ENCODE measurements around the gene TNFSF4. TPM values are rescaled to one million over a fixed set of nuclear protein-coding genes. Genes with fewer than 3 reads are reported as not detected.

The TNFSF4 gene, protein sequence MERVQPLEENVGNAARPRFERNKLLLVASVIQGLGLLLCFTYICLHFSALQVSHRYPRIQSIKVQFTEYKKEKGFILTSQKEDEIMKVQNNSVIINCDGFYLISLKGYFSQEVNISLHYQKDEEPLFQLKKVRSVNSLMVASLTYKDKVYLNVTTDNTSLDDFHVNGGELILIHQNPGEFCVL
- total RNA-seq, result 3.7 TPM
- polyA plus RNA-seq, result 4.5 TPM
- long read RNA-seq, donor 1, result 0 reads
- long read RNA-seq, donor 2, result 0 reads
- long read RNA-seq, donor 3, partial matches to known transcripts, result 0 of 2 reads
- long read RNA-seq, donor 3, other reads (novel, unspliced or antisense), result 0 of 2 reads
- long read RNA-seq, donor 4, partial matches to known transcripts, result 0 of 1 reads
- long read RNA-seq, donor 4, other reads (novel, unspliced or antisense), result 0 of 1 reads
- long read RNA-seq, donor 5, partial matches to known transcripts, result 0 of 1 reads
- long read RNA-seq, donor 5, other reads (novel, unspliced or antisense), result 0 of 1 reads
- long read RNA-seq, donor 6, result 0 reads
- long read RNA-seq, donor 7, partial matches to known transcripts, result 0 of 1 reads
- long read RNA-seq, donor 7, other reads (novel, unspliced or antisense), result 0 of 1 reads
- long read RNA-seq, donor 8, result 0 reads
- long read RNA-seq, donor 9, result 0 reads
- long read RNA-seq, donor 10, partial matches to known transcripts, result 0 of 1 reads
- long read RNA-seq, donor 10, other reads (novel, unspliced or antisense), result 0 of 1 reads

DNA sequence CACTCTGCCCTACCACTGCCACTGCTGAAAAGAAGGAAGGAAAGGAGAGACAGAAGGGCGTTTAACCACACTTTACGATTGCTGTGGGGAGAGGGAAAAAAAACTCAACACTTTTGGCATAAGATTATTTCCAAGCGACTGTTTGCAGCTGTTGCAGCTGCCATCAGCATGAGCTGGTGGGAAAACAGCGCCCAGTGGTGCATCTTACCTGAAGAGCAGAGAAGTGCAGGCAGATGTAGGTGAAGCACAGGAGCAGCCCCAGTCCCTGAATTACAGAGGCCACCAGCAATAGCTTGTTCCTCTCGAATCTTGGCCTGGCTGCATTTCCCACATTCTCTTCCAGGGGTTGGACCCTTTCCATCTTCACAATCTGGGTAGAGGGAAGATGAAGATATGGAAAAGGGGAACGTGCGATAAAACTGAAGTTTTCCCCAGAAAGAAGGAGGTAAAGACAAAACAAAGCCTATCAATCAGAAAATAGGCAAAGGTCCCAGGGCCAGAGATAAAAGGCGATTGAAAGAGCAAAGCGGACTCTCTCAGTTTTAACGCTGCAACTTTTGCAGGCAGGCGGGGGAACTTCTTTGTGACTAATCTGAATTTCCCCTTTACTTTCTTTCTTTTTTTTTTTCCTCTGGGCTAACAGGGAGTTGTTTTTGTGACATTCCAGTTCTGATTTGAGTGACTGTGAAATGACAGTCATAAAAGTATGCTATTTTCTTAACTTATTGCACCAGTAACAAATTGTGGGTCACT, at the start of gene TNFSF4:
TNFSF4 (minus strand) TSS at position 516 of the 753 bp plus-strand sequence; CDS start at position 361, 155 bp downstream.
- H3K36me3 ChIP-seq (ENCODE audit: control insufficient read depth in 2 of 2, insufficient read depth in 2 of 2, low read length in 1 of 2), result no peaks in the 10 kb centered on the region
- 6% methylated on average over 11 of the region's 11 CpGs for WGBS
- peak within 1 kb of the TSS in 1 of 2 donors; percentile 39 for H3K27ac ChIP-seq (ENCODE audit: low read depth in 1 of 2, low read length in 1 of 2)
- peaks cover 13 to 22% of the 10 kb centered on the region in 2 donors for H3K4me1 ChIP-seq (ENCODE audit: control insufficient read depth in 2 of 2, insufficient read depth in 2 of 2, low read length in 2 of 2)
- H3K4me3 ChIP-seq (ENCODE audit: low read length in 2 of 2), result no peak within 1 kb of the TSS
- no peaks in the 10 kb centered on the region for H3K27me3 ChIP-seq (ENCODE audit: control insufficient read depth in 2 of 2, insufficient read depth in 1 of 2, low read length in 1 of 2)
- peak in 4 of 9 donors; percentile 33 to 71 (median 40) for DNase-seq (ENCODE audit: low read depth in 6 of 9, low spot score in 9 of 9)
- no peaks in the 10 kb centered on the region for H3K9me3 ChIP-seq (ENCODE audit: control insufficient read depth in 2 of 2, insufficient read depth in 1 of 2, low read length in 1 of 2)

DNA sequence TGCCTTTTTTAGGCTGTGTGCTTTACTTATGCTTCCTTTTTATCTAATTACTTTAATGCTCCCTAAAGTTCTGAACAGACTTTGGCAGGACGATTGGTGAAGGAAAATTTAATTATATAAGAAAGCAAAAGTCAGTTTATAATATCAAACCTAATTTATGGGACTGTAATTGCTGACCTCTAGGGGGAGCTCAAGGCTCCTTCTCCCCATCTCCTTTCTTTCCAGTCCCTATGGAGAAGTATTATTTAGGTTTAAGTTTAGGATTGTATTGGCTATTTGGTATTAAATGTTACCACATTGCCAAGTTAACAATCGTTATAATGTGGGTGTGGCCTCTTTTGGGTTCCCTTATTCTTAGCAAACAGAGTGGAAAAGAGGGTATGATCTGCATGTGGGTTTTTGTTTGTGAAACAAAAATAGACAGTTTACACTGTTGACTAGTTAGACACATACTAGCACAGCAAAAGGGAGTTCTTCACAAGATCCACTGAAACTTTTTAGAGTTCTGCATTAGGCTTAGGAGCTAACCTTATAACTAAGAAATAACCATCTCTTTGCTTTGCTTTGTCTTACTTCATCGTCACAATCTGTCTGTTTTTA, 48.2 kb upstream of the TNFSF4 start:
- WGBS, result 43% methylated on average over 3 of the region's 3 CpGs
- peak in 4 of 9 donors; percentile 5 to 33 (median 15) for DNase-seq (ENCODE audit: low read depth in 6 of 9, low spot score in 9 of 9)
- no peak overlapping the region for H3K27ac ChIP-seq (ENCODE audit: low read depth in 1 of 2, low read length in 1 of 2)
- peaks cover 0 to 8% of the 10 kb centered on the region in 2 donors for H3K9me3 ChIP-seq (ENCODE audit: control insufficient read depth in 2 of 2, insufficient read depth in 1 of 2, low read length in 1 of 2)
- no peaks in the 10 kb centered on the region for H3K36me3 ChIP-seq (ENCODE audit: control insufficient read depth in 2 of 2, insufficient read depth in 2 of 2, low read length in 1 of 2)
- H3K4me1 ChIP-seq (ENCODE audit: control insufficient read depth in 2 of 2, insufficient read depth in 2 of 2, low read length in 2 of 2), result no peaks in the 10 kb centered on the region
- no peak overlapping the region for H3K4me3 ChIP-seq (ENCODE audit: low read length in 2 of 2)
- no peaks in the 10 kb centered on the region for H3K27me3 ChIP-seq (ENCODE audit: control insufficient read depth in 2 of 2, insufficient read depth in 1 of 2, low read length in 1 of 2)

DNA sequence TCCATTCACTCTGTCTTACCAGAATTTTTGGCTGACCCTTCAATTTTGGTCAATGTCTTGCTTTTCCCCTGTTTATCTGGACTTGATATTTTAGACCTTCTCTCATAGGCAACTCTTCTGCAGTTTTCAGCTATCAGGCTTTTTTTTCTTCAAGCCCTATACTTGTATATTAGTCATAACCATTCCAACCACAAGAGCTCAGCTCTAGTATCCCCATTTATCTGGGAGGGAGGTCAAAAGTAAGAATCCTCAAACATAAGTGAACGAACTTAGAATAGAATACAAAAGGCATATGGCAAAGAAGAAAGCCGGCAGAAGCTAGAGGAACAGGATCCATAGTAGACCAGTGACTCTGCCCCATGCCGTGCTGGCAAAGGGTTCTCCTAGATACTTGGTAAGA, 45.9 kb upstream of the TNFSF4 start:
- WGBS, result 98% methylated on average over 3 of the region's 3 CpGs
- no peaks in the 10 kb centered on the region for H3K27me3 ChIP-seq (ENCODE audit: control insufficient read depth in 2 of 2, insufficient read depth in 1 of 2, low read length in 1 of 2)
- H3K27ac ChIP-seq (ENCODE audit: low read depth in 1 of 2, low read length in 1 of 2), result no peak overlapping the region
- no peak for DNase-seq (ENCODE audit: low read depth in 6 of 9, low spot score in 9 of 9)
- H3K4me1 ChIP-seq (ENCODE audit: control insufficient read depth in 2 of 2, insufficient read depth in 2 of 2, low read length in 2 of 2), result no peaks in the 10 kb centered on the region
- no peaks in the 10 kb centered on the region for H3K9me3 ChIP-seq (ENCODE audit: control insufficient read depth in 2 of 2, insufficient read depth in 1 of 2, low read length in 1 of 2)
- H3K4me3 ChIP-seq (ENCODE audit: low read length in 2 of 2), result no peak overlapping the region
- no peaks in the 10 kb centered on the region for H3K36me3 ChIP-seq (ENCODE audit: control insufficient read depth in 2 of 2, insufficient read depth in 2 of 2, low read length in 1 of 2)

DNA sequence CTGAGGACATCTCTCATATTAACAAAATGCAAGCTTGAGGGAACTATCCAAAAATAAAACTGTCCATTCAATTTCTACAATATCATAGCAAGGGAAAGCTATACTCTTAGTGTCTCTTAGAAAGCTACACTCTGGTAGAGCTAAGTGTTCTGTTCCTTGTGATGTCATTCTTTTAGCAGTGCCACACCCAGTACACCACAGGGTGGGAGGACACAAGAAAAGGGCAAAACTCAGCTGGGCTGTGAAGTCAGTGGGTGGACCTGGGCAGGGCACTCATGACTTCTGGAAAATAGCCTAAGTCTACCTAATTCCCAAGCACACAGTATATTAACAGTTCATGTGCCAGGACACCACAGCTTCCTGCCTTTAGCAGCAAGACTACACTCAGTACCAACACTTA, 42.2 kb upstream of the TNFSF4 start:
- Histone ChIP-seq H3K36me3 (ENCODE audit: control insufficient read depth in 2 of 2, insufficient read depth in 2 of 2, low read length in 1 of 2) (no peaks in the 10 kb centered on the region), H3K4me3 (ENCODE audit: low read length in 2 of 2) (no peak overlapping the region), H3K9me3 (ENCODE audit: control insufficient read depth in 2 of 2, insufficient read depth in 1 of 2, low read length in 1 of 2) (no peaks in the 10 kb centered on the region), H3K27me3 (ENCODE audit: control insufficient read depth in 2 of 2, insufficient read depth in 1 of 2, low read length in 1 of 2) (no peaks in the 10 kb centered on the region), H3K4me1 (ENCODE audit: control insufficient read depth in 2 of 2, insufficient read depth in 2 of 2, low read length in 2 of 2) (no peaks in the 10 kb centered on the region), H3K27ac (ENCODE audit: low read depth in 1 of 2, low read length in 1 of 2) (no peak overlapping the region)
- DNase-seq (ENCODE audit: low read depth in 6 of 9, low spot score in 9 of 9), result no peak

DNA sequence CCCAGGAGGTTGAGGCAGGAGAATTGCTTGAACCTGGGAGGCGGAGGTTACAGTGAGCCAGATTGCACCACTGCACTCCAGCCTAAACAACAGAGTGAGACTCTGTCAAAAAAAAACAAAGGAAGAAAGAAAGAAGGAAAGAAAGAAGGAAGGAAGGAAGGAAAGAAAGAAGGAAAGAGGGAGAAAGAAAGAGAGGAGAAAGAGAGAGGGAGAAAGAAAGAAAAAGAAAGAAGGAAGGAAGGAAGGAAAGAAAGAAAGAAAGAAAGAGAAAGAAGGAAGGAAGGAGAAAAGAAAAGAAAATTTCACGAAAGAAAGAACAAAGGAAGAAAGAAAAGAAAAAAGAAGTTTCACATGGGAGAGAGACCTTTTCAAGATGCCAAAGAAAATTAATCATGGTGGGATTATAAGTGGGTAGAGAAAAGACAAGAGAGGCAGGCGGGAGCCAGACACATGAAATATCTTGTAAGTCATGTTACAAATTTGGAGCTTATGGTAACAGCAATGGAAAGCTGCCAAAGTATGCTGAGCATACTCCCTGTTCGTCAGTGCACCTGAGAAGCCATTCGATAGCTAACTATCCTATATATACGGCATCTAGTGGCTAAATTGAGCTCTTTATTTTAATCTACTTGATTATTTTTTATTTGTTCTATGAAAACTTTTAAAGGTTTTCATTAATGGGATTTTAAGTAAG, 41.3 kb upstream of the TNFSF4 start:
- no peaks in the 10 kb centered on the region for H3K36me3 ChIP-seq (ENCODE audit: control insufficient read depth in 2 of 2, insufficient read depth in 2 of 2, low read length in 1 of 2)
- H3K27ac ChIP-seq (ENCODE audit: low read depth in 1 of 2, low read length in 1 of 2), result no peak overlapping the region
- WGBS, result 92% methylated on average over 6 of the region's 6 CpGs
- DNase-seq (ENCODE audit: low read depth in 6 of 9, low spot score in 9 of 9), result no peak
- H3K27me3 ChIP-seq (ENCODE audit: control insufficient read depth in 2 of 2, insufficient read depth in 1 of 2, low read length in 1 of 2), result no peaks in the 10 kb centered on the region
- H3K9me3 ChIP-seq (ENCODE audit: control insufficient read depth in 2 of 2, insufficient read depth in 1 of 2, low read length in 1 of 2), result no peaks in the 10 kb centered on the region
- H3K4me1 ChIP-seq (ENCODE audit: control insufficient read depth in 2 of 2, insufficient read depth in 2 of 2, low read length in 2 of 2), result no peaks in the 10 kb centered on the region
- H3K4me3 ChIP-seq (ENCODE audit: low read length in 2 of 2), result no peak overlapping the region

DNA sequence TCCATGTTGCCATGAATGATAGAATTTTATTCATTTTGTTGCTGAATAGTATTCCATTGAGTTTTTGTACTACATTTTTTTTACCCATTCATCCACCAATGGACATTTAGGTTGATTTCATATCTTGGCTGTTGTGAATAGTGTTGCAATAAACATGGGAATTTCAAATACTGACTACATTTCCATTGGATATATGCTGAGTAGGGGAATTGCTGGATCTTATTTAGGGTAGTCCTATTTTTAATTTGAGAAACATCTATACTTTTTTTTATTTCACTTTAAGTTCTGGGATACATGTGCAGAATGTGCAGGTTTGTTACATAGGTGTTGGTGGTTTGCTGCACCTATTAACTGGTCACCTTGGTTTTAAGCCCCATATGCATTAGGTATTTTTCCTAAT, 38.8 kb upstream of the TNFSF4 start:
- Histone ChIP-seq H3K4me3 (ENCODE audit: low read length in 2 of 2) (no peak overlapping the region), H3K9me3 (ENCODE audit: control insufficient read depth in 2 of 2, insufficient read depth in 1 of 2, low read length in 1 of 2) (no peaks in the 10 kb centered on the region), H3K4me1 (ENCODE audit: control insufficient read depth in 2 of 2, insufficient read depth in 2 of 2, low read length in 2 of 2) (no peaks in the 10 kb centered on the region), H3K36me3 (ENCODE audit: control insufficient read depth in 2 of 2, insufficient read depth in 2 of 2, low read length in 1 of 2) (no peaks in the 10 kb centered on the region), H3K27ac (ENCODE audit: low read depth in 1 of 2, low read length in 1 of 2) (no peak overlapping the region), H3K27me3 (ENCODE audit: control insufficient read depth in 2 of 2, insufficient read depth in 1 of 2, low read length in 1 of 2) (no peaks in the 10 kb centered on the region)
- DNase-seq (ENCODE audit: low read depth in 6 of 9, low spot score in 9 of 9), result no peak

DNA sequence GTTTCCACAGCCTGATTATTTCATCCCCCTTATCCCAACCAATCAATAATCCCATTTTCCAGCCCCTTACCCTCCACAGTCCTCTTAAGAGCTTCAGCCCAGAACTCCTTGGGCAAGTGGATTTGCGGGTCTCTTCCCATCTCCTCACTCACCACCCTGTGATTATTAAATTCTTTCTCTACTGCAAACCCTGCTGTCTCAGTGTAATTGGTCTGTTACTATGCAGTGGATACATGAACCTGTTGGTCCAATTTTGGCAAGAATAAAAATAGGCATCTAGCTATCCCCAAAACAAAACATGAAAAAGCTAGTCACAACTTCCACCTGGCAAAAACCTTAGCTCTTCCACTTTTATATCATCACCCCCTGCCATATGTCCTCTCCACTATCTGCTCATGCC, 36.2 kb upstream of the TNFSF4 start:
- WGBS, result 98% methylated on average over 1 of the region's 1 CpG
- no peaks in the 10 kb centered on the region for H3K27me3 ChIP-seq (ENCODE audit: control insufficient read depth in 2 of 2, insufficient read depth in 1 of 2, low read length in 1 of 2)
- H3K36me3 ChIP-seq (ENCODE audit: control insufficient read depth in 2 of 2, insufficient read depth in 2 of 2, low read length in 1 of 2), result no peaks in the 10 kb centered on the region
- no peak for DNase-seq (ENCODE audit: low read depth in 6 of 9, low spot score in 9 of 9)
- no peaks in the 10 kb centered on the region for H3K9me3 ChIP-seq (ENCODE audit: control insufficient read depth in 2 of 2, insufficient read depth in 1 of 2, low read length in 1 of 2)
- no peaks in the 10 kb centered on the region for H3K4me1 ChIP-seq (ENCODE audit: control insufficient read depth in 2 of 2, insufficient read depth in 2 of 2, low read length in 2 of 2)
- no peak overlapping the region for H3K27ac ChIP-seq (ENCODE audit: low read depth in 1 of 2, low read length in 1 of 2)
- no peak overlapping the region for H3K4me3 ChIP-seq (ENCODE audit: low read length in 2 of 2)

DNA sequence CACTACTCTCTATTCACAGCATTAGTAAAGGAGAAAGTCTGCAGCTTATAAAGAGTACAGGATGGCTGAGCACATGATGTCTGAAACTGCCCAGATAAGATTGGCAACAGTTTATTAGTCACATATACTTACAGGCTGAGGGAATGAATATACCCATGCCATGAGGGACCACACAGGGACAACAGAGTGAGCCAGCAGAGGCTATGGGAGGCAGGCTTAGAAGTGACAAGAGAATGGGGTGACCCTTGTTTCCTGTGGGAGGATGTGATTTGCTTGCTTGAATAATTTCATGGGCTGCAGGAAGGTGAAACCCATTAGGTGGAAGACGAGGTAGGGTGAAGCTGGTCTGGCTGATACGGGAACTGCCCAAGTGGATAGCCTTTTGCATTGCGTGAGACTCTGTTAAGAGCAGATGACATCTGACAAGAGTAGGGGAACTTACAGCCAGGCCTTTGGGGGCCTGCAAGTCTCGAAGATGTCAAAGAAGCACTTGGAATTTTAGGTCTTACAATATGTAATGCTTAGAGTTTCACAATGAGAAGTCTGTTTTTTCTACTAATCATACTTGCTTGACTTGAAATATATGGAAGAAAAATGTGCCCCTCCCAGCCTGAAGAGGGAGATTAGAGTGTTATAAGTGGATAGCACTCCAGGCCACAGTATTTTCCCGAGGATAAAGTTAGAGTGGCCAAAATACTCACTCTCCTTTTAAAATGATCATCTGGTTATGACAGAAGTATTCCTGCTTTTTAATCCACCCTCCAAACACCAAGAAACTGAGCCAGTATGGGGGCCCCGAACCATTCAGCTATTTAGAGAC, 34.6 kb upstream of the TNFSF4 start:
- Histone ChIP-seq H3K36me3 (ENCODE audit: control insufficient read depth in 2 of 2, insufficient read depth in 2 of 2, low read length in 1 of 2) (no peaks in the 10 kb centered on the region), H3K4me3 (ENCODE audit: low read length in 2 of 2) (no peak overlapping the region), H3K9me3 (ENCODE audit: control insufficient read depth in 2 of 2, insufficient read depth in 1 of 2, low read length in 1 of 2) (no peaks in the 10 kb centered on the region), H3K4me1 (ENCODE audit: control insufficient read depth in 2 of 2, insufficient read depth in 2 of 2, low read length in 2 of 2) (no peaks in the 10 kb centered on the region), H3K27me3 (ENCODE audit: control insufficient read depth in 2 of 2, insufficient read depth in 1 of 2, low read length in 1 of 2) (no peaks in the 10 kb centered on the region), H3K27ac (ENCODE audit: low read depth in 1 of 2, low read length in 1 of 2) (no peak overlapping the region)
- WGBS, result 92% methylated on average over 6 of the region's 6 CpGs
- DNase-seq (ENCODE audit: low read depth in 6 of 9, low spot score in 9 of 9), result no peak

All from thymus (tissue), 14 donors.